HEK293 (cell line): ENCODE results near the gene TAGLN.

Source experiments
- CTCF ChIA-PET: fragments of 350-600 bp; formaldehyde crosslinking; extraction: SDS; loops from one replicate; lab custom pipeline; 2021; ENCODE audit warnings: antibody characterized with exemption; lab: Yijun Ruan, JAX
- POLR2A ChIA-PET: fragments of 300-600 bp; formaldehyde crosslinking; extraction: SDS; loops from one replicate; lab custom pipeline; 2020; ENCODE audit warnings: antibody characterized with exemption, inconsistent platforms; lab: Yijun Ruan, JAX
- H3K27ac ChIP-seq: fragments of 200-500 bp; sonication (Bioruptor generic); 2 replicates; pipeline ENCODE4 v1.5.1; 2014; ENCODE audit warnings: low read depth, low read length, control low read depth, inconsistent platforms; ENCODE audit errors: extremely low read depth
- H3K36me3 ChIP-seq, 2 experiments: fragments of 200-500 bp in 1 of 2; sonication (Bioruptor generic) in 1 of 2; 1 replicate in 1 of 2; 2 replicates in 1 of 2; pipeline ENCODE4 v1.5.1; 2014 to 2017; ENCODE audit warnings: inconsistent platforms in 2 of 2, low read length in 2 of 2; ENCODE audit not compliant: control insufficient read depth in 2 of 2, insufficient read depth in 1 of 2
- H3K4me1 ChIP-seq: fragments of 200-500 bp; sonication (Bioruptor generic); 2 replicates; pipeline ENCODE4 v1.5.1; 2014; ENCODE audit warnings: mild to moderate bottlenecking, low read length, inconsistent platforms; ENCODE audit not compliant: control insufficient read depth, insufficient read depth
- H3K4me3 ChIP-seq: 2 replicates; pipeline ENCODE4 v1.5.1; 2011; ENCODE audit warnings: low read depth, mild to moderate bottlenecking, control low read depth, low read length, moderate library complexity
- H3K9me3 ChIP-seq: fragments of 200-500 bp; sonication (Bioruptor generic); 2 replicates; pipeline ENCODE4 v1.5.1; 2014; ENCODE audit warnings: low read depth, low read length, inconsistent platforms; ENCODE audit not compliant: control insufficient read depth, insufficient read depth
- BCL6B ChIP-seq: fragments of 450-650 bp; formaldehyde crosslinking; IDR thresholded peaks from 2 replicates; pipeline ENCODE4 v1.5.1; 2017; ENCODE audit warnings: missing biosample characterization, missing genetic modification characterization
- EGR2 ChIP-seq: fragments of 450-650 bp; formaldehyde crosslinking; IDR thresholded peaks from 2 replicates; pipeline ENCODE4 v1.5.1; 2016; ENCODE audit warnings: low read depth, missing biosample characterization, missing genetic modification characterization
- HIC1 ChIP-seq: fragments of 450-650 bp; formaldehyde crosslinking; IDR thresholded peaks from 2 replicates; pipeline ENCODE4 v1.5.1; 2016; ENCODE audit warnings: missing biosample characterization, missing genetic modification characterization
- KLF8 ChIP-seq: fragments of 450-650 bp; formaldehyde crosslinking; IDR thresholded peaks from 2 replicates; pipeline ENCODE4 v1.5.1; 2016; ENCODE audit warnings: missing biosample characterization, missing genetic modification characterization
- PRDM4 ChIP-seq: fragments of 450-650 bp; formaldehyde crosslinking; IDR thresholded peaks from 2 replicates; pipeline ENCODE4 v1.5.1; 2017; ENCODE audit warnings: missing biosample characterization, missing genetic modification characterization
- SCRT2 ChIP-seq: fragments of 450-650 bp; formaldehyde crosslinking; IDR thresholded peaks from 2 replicates; pipeline ENCODE4 v1.5.1; 2016; ENCODE audit warnings: missing biosample characterization, missing genetic modification characterization
- ZBTB10 ChIP-seq: fragments of 450-650 bp; formaldehyde crosslinking; IDR thresholded peaks from 2 replicates; pipeline ENCODE4 v1.5.1; 2016; ENCODE audit warnings: missing biosample characterization, missing genetic modification characterization
- ZBTB20 ChIP-seq: fragments of 450-650 bp; formaldehyde crosslinking; IDR thresholded peaks from 2 replicates; pipeline ENCODE4 v1.5.1; 2016; ENCODE audit warnings: missing biosample characterization, missing genetic modification characterization
- ZBTB26 ChIP-seq: fragments of 450-650 bp; formaldehyde crosslinking; optimal IDR thresholded peaks from 2 replicates; pipeline ENCODE3; 2016; ENCODE audit warnings: missing biosample characterization, mild to moderate bottlenecking, missing genetic modification characterization
- ZBTB48 ChIP-seq: fragments of 450-650 bp; formaldehyde crosslinking; IDR thresholded peaks from 2 replicates; pipeline ENCODE4 v1.5.1; 2016; ENCODE audit warnings: missing biosample characterization, missing genetic modification characterization
- ZFP41 ChIP-seq: fragments of 450-650 bp; formaldehyde crosslinking; IDR thresholded peaks from 2 replicates; pipeline ENCODE4 v1.5.1; 2016; ENCODE audit warnings: missing biosample characterization, missing genetic modification characterization, borderline replicate concordance
- ZNF449 ChIP-seq: fragments of 450-650 bp; formaldehyde crosslinking; IDR thresholded peaks from 2 replicates; pipeline ENCODE4 v1.5.1; 2017; ENCODE audit warnings: missing biosample characterization, mild to moderate bottlenecking, missing genetic modification characterization, moderate library complexity
- ZNF529 ChIP-seq: fragments of 450-650 bp; formaldehyde crosslinking; IDR thresholded peaks from 2 replicates; pipeline ENCODE4 v1.5.1; 2017; ENCODE audit warnings: missing genetic modification characterization, missing biosample characterization; ENCODE audit not compliant: insufficient replicate concordance
- ZNF560 ChIP-seq: fragments of 450-650 bp; formaldehyde crosslinking; IDR thresholded peaks from 2 replicates; pipeline ENCODE4 v1.5.1; 2017; ENCODE audit warnings: missing biosample characterization, missing genetic modification characterization, borderline replicate concordance
- ZXDB ChIP-seq: fragments of 450-650 bp; formaldehyde crosslinking; IDR thresholded peaks from 2 replicates; pipeline ENCODE4 v1.5.1; 2016; ENCODE audit warnings: missing biosample characterization, missing genetic modification characterization

Gene TAGLN

GRCh38 chr11:117212697-117213355 is 13.7 kb downstream of the TAGLN start:
- Histone ChIP-seq H3K27ac (no peak overlapping the region), H3K4me1 (no peaks in the 10 kb centered on the region), H3K9me3 (no peaks in the 10 kb centered on the region), H3K36me3 (peaks cover 0 to 52% of the 10 kb centered on the region in 2 experiments; a peak in 1 of 3 replicates), H3K4me3 (no peak overlapping the region)
- no peak for TF ChIP-seq BCL6B
- TF ChIP-seq PRDM4: no peak
- no peak for TF ChIP-seq ZBTB48
- TF ChIP-seq ZNF560 (tag by site-specific recombination): no peak
- no peak for TF ChIP-seq ZNF449 (tag by site-specific recombination)
- TF ChIP-seq ZFP41 (tag by site-specific recombination): no peak
- TF ChIP-seq ZNF529 (tag by site-specific recombination): no peak
- TF ChIP-seq SCRT2 (tag by site-specific recombination): no peak
- CTCF ChIA-PET: interaction anchor here (1.4 kb wide), 1 partner anchor 31 kb away, joined by 4 read pairs; no protein-coding TSS in a partner anchor
- POLR2A ChIA-PET: interaction anchor here (0.5 to 1.0 kb wide), 2 partner anchors 9 to 33 kb away, joined by 3 to 7 read pairs; no protein-coding TSS in a partner anchor

GRCh38 chr11:117214404-117215110 is 15.4 kb downstream of the TAGLN start:
- H3K9me3 ChIP-seq: no peaks in the 10 kb centered on the region
- no peak overlapping the region for H3K4me3 ChIP-seq
- H3K27ac ChIP-seq: no peak overlapping the region
- H3K4me1 ChIP-seq: no peaks in the 10 kb centered on the region
- peaks cover 0 to 70% of the 10 kb centered on the region in 2 experiments; a peak in 1 of 3 replicates for H3K36me3 ChIP-seq
- TF ChIP-seq ZXDB (tag by site-specific recombination): no peak
- peak; percentile 59 for TF ChIP-seq EGR2 (tag by site-specific recombination)
- TF ChIP-seq KLF8 (tag by site-specific recombination): no peak
- TF ChIP-seq ZBTB20 (tag by site-specific recombination): no peak
- TF ChIP-seq ZBTB26 (tag by site-specific recombination): no peak
- no peak for TF ChIP-seq ZBTB10 (tag by site-specific recombination)
- no peak for TF ChIP-seq HIC1 (tag by site-specific recombination)
- ChIA-PET CTCF (no interaction called here), POLR2A (no interaction called here)
